ENCODE data around the gene SIX5. TPM values are rescaled to one million over a fixed set of nuclear protein-coding genes. Genes with fewer than 3 reads are reported as not detected.
"Not testable (repeated sequence)": the region's sequence is repeated elsewhere in the genome, so short reads cannot be mapped to it uniquely, and the experiment has no call there.

Gene SIX5
- total RNA-seq, 2 donors from 2014 or later = 0.42 to 0.44 TPM

DNA sequence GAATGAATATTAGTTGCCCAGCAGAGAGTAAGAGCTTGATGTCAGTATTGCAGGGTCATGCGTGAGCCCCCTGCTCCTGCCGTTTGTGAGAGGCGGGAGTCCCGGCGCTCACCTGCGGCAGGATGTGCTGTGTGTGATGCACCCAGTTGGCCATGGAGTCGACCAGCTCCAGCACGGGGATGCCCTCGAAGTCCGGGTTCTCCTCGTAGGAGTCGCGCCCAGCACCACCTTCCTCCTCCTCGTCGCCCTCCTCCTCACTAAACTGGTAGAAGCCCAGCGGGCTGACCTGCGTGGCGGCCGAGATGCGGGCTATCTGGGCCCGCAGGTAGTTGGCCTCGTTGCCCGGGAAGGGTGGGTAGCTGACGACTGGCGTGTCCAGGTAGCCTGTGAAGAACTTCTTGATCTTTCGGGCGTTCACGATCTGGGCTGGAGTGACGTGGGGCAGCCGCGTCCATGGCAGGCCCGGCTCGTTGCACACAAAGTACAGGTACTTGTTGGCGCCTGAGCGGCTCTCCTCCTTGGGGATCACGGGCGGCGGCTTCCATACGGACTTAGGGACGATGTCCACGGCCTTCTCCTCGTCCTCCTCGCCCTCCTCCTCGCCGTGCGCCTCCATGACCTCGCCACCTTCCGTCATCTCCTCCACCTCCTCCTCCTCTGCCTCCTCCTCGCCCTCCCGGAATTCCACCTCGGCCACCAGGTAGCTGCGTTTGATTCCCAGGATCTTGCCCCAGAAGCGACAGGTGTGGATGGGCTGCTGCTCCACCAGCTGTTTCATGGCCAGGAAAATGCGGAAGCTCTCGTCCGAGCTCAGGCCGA lies 35.3 kb upstream of the SIX5 start:
- DNase-seq (no peak), ATAC-seq (no peak)
- H3K36me3 Mint-ChIP-seq (ENCODE audit: low read depth) = no peaks in the 10 kb centered on the region
- H3K27ac Mint-ChIP-seq = no peak overlapping the region
- no peaks in the 10 kb centered on the region for H3K9me3 ChIP-seq (ENCODE audit: control insufficient read depth, low read length, poor library complexity, severe bottlenecking)
- no peak overlapping the region for H3K4me3 Mint-ChIP-seq
- H3K4me1 Mint-ChIP-seq = peaks cover 3% of the 10 kb centered on the region
- peaks cover 16% of the 10 kb centered on the region for H3K27me3 Mint-ChIP-seq

DNA sequence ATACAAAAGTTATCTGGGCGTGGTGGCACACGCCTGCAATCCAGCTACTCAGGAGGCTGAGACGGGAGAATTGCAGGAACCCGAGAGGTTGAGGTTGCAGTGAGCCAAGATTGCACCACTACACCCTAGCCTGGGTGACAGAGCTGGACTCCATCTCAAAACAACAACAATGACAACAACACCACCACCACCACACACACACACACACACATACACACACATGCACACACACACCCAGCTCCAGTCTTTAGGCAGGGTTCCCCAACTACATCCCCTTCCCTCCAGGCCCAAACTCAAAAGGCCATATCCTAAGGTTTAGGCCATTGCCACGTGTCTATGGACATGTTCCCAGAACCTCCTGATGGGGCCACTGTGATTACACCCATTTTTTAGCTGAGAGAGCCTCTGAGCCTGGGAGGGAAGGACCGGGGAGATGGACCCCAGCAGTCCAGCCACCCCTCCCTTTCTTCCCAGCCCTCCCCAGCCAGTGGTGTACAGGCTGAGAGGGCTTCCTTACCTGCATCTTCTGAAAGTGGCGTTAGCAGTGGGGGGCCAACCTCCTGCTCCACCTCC lies 32.6 kb upstream of the SIX5 start:
- DNase-seq (no peak), ATAC-seq (no peak)
- Mint-ChIP-seq H3K36me3 (ENCODE audit: low read depth) (no peaks in the 10 kb centered on the region), H3K4me1 (peaks cover 8% of the 10 kb centered on the region), H3K27me3 (peaks cover 33% of the 10 kb centered on the region), H3K27ac (no peak overlapping the region), H3K4me3 (no peak overlapping the region)
- no peaks in the 10 kb centered on the region for H3K9me3 ChIP-seq (ENCODE audit: control insufficient read depth, low read length, poor library complexity, severe bottlenecking)

DNA sequence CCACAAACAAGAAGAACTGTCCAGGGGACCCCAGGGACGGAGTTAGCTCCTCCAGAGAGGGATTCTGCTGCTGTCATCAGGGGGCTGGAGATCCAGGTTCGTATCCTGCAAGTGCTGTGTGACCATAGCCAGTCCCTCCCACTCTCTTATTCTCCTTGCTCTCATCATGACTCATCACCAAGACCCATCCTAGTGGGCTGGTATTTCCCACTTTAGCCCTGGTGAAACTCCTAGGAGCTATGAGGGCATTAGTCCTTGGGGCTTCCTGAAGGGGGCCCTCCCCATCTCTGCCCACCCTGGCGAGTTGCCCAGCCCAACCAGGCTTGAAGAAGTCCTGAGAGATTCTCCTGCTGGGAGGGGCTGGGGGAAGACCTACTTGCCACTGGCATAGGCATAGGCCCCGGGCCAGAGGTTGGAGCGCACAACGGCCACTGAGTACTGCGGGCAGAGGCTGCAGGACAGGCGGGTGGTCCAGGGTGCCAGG lies 31.1 kb upstream of the SIX5 start:
- no peak for ATAC-seq
- Mint-ChIP-seq H3K27ac (no peak overlapping the region), H3K27me3 (peaks cover 34% of the 10 kb centered on the region), H3K4me3 (no peak overlapping the region), H3K4me1 (peaks cover 5% of the 10 kb centered on the region), H3K36me3 (ENCODE audit: low read depth) (no peaks in the 10 kb centered on the region)
- H3K9me3 ChIP-seq (ENCODE audit: control insufficient read depth, low read length, poor library complexity, severe bottlenecking) = no peaks in the 10 kb centered on the region
- DNase-seq = no peak

DNA sequence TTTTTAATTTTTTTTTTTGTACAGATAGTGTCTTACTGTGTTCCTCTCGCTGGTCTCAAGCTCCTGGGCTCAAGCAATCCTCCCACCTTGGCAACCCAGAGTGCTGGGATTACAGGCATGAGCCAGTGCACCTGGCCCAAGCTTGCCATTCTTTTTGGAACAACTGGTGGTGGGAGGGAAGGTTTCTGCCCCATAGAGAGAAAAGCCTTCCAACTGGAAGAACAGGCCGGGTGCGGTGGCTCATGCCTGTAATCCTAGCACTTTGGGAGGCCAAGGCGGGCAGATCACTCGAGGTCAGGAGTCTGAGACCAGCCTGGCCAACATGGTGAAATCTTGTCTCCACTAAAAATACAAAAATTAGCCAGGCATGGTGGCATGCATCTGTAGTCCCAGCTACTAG lies 30.5 kb upstream of the SIX5 start:
- not testable (repeated sequence) for DNase-seq; ATAC-seq; H3K4me1 Mint-ChIP-seq; H3K4me3 Mint-ChIP-seq; H3K36me3 Mint-ChIP-seq (ENCODE audit: low read depth); H3K27ac Mint-ChIP-seq; H3K9me3 ChIP-seq (ENCODE audit: control insufficient read depth, low read length, poor library complexity, severe bottlenecking)
- peaks cover 40% of the 10 kb centered on the region for H3K27me3 Mint-ChIP-seq

DNA sequence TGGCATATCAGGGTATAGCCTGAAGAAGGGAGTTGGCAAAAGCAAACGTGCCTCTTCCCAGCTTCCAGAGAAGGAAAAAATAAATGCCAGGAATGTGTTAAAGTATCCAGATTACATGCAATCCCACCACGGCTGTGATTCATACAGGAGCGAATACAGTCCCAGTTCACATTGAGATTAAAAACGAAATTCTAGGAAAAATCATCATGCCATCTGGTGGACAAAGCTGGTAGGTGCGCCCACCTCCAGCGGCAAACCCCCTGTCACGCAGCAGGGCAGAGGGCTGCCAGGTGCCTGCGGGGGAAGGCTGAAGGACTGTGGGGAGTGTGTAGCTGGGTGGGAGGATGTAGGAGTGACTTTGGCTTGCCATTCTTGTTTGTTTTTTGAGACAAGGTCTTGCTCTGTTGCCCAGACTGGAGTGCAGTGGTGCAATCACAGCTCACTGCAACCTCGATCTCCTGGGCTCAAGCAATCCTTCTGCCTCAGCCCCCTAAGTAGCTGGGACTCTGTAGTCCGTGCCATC lies 30.0 kb upstream of the SIX5 start:
- peaks cover 42% of the 10 kb centered on the region for H3K27me3 Mint-ChIP-seq
- no peak overlapping the region for H3K4me3 Mint-ChIP-seq
- H3K36me3 Mint-ChIP-seq (ENCODE audit: low read depth) = no peaks in the 10 kb centered on the region
- no peaks in the 10 kb centered on the region for H3K9me3 ChIP-seq (ENCODE audit: control insufficient read depth, low read length, poor library complexity, severe bottlenecking)
- peak; percentile 42 to 54 (median 45) for DNase-seq
- peaks cover 11% of the 10 kb centered on the region for H3K4me1 Mint-ChIP-seq
- ATAC-seq = peak; percentile 96
- no peak overlapping the region for H3K27ac Mint-ChIP-seq

DNA sequence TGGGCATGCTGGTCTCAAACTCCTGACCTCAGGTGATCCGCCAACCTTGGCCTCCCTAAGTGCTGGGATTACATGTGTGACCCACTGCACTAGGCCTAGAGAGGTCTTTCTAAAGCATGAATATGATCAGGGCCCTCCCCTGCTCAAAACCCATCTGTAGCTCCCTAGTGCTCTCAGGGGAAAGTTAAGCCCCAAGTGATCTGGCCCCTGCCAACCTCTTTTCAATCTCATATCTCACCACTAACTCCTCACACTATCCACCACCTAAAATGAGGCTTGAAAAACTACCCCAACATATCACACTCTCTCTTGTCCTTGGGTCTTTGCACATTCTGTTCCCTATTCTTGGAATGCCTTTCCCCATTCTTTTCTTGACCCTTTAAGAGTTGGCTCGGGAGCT lies 25.6 kb upstream of the SIX5 start:
- ATAC-seq (no peak), DNase-seq (no peak)
- no peaks in the 10 kb centered on the region for H3K9me3 ChIP-seq (ENCODE audit: control insufficient read depth, low read length, poor library complexity, severe bottlenecking)
- Mint-ChIP-seq H3K4me3 (peak overlapping the region; percentile 74), H3K27me3 (peaks cover 26% of the 10 kb centered on the region), H3K4me1 (peaks cover 42% of the 10 kb centered on the region), H3K36me3 (ENCODE audit: low read depth) (no peaks in the 10 kb centered on the region), H3K27ac (no peak overlapping the region)

DNA sequence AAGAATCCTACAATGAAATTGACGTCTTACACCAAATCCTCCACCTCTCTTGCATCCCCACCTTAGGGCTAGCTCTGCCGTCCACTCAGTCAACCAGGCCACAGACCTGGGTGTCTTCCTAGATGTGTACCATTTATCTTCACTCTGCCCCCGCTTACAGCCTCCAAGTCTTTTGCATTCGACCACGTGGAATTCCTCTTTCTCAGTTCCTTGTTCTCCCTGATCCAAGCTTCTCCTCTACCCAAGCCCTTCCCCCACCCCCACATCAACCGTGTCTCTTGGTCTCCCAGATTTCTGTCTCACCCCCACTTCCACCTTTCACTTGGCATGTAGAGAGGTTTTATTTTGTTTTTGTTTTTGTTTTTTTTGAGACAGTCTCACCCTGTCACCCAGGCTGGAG lies 24.8 kb upstream of the SIX5 start:
- Mint-ChIP-seq H3K27ac (peak overlapping the region; percentile 90), H3K27me3 (peaks cover 21% of the 10 kb centered on the region), H3K4me3 (peak overlapping the region; percentile 85), H3K36me3 (ENCODE audit: low read depth) (peaks cover 3% of the 10 kb centered on the region), H3K4me1 (peaks cover 42% of the 10 kb centered on the region)
- no peaks in the 10 kb centered on the region for H3K9me3 ChIP-seq (ENCODE audit: control insufficient read depth, low read length, poor library complexity, severe bottlenecking)
- ATAC-seq (no peak), DNase-seq (no peak)

DNA sequence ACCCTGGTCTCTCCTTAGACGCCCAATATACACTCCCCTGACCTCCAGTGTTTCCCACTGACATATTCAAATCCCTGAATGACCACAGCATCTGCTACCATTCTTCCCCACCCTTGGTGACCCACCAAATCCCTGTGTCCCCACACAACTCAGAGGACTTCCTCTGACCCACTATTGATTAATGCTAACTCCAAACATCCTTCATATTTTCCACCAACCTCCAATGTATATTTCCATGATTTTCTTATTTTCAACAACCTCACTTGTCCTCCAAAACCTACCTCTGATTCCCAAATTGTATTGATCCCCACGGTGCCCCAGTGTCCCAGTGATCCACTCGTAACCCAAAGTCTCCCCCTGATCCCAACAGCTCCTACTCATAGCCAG lies 24.1 kb upstream of the SIX5 start:
- Mint-ChIP-seq H3K4me1 (peaks cover 44% of the 10 kb centered on the region), H3K27me3 (peaks cover 18% of the 10 kb centered on the region), H3K36me3 (ENCODE audit: low read depth) (peaks cover 4% of the 10 kb centered on the region), H3K27ac (peak overlapping the region; percentile 90), H3K4me3 (peak overlapping the region; percentile 85)
- DNase-seq = no peak
- no peaks in the 10 kb centered on the region for H3K9me3 ChIP-seq (ENCODE audit: control insufficient read depth, low read length, poor library complexity, severe bottlenecking)
- no peak for ATAC-seq

DNA sequence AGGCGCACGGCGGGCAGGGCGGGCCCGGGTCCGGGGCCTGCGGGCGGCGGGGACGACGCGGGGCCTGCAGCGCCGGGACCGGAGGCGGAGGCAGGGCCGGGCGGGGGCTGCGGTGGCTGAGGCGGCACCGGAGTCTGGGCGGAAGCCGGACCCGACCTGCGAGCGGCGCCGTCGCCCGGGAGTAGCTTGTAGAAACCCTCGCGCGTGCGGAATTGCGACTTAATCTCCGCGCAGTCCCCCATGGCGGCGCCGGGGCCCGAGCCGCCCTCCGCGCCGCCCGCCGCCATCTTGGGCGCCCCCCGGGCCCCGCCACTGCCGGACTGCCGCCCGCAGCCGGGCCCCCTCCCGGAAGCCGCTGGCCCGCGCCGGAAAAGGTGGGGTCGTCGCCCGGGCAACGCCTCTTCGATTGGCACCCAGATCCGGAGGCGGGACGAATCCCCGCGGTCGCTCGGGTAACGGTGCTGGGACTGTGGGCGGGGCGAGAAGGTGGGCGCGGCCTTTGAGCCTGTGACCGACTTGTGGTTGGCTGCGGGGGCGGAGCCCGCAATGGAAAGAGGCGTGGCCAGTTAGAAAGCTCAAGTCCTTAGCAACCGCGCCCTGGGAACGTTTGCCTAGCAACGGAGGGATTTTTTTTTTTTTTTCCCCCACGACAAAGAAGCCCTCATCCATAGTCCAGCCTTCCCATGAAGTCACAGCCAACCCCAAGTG lies 23.6 kb upstream of the SIX5 start, which contains the start of gene DMWD:
DMWD (minus strand) TSS at position 376 of the 708 bp plus-strand sequence; CDS start at position 287, 89 bp downstream.
- Mint-ChIP-seq H3K27ac (peak within 1 kb of the TSS; percentile 91), H3K27me3 (peaks cover 19% of the 10 kb centered on the region), H3K4me3 (peak within 1 kb of the TSS; percentile 97), H3K36me3 (ENCODE audit: low read depth) (peaks cover 5% of the 10 kb centered on the region), H3K4me1 (peaks cover 46% of the 10 kb centered on the region)
- H3K9me3 ChIP-seq (ENCODE audit: control insufficient read depth, low read length, poor library complexity, severe bottlenecking) = no peaks in the 10 kb centered on the region
- ATAC-seq (peak; percentile 96), DNase-seq (peak; percentile 99)

DNA sequence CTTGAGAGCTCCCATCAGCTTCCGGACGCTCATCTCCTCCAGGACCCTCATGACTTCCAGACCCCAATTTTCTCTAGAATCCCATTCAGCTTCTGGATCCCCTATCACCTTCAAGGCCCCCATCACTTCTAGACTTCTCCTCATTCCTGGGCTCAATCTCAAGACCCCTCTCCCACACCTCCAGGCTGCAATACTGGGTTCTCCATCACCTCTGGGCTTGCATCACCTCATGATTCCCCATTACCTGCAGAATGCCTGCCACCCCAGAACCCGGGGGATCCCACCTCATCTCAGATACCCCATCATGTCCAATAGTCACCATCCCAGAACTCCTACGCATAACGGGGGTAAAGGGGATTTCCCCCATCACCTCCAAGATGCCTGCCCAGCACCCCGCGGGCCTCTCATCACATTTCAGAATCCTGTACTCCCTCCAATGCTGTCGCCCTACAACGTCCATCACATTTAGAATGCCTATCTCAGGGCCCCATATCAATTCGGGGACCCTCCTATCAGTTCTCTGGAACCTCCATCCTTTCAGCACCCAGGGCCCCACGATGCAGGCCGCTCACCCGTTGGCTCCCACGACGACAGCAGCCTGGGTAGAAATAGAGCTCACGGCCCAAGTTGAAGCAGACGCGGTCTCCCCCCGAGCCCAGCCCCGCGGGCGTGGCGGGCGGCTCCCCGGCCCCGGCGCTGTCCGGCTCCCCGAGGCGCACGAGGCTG lies 22.9 kb upstream of the SIX5 start:
- Mint-ChIP-seq H3K36me3 (ENCODE audit: low read depth) (peaks cover 5% of the 10 kb centered on the region), H3K27me3 (peaks cover 22% of the 10 kb centered on the region), H3K27ac (peak overlapping the region; percentile 91), H3K4me1 (peaks cover 46% of the 10 kb centered on the region), H3K4me3 (peak overlapping the region; percentile 97)
- ATAC-seq = no peak
- no peaks in the 10 kb centered on the region for H3K9me3 ChIP-seq (ENCODE audit: control insufficient read depth, low read length, poor library complexity, severe bottlenecking)
- no peak for DNase-seq

DNA sequence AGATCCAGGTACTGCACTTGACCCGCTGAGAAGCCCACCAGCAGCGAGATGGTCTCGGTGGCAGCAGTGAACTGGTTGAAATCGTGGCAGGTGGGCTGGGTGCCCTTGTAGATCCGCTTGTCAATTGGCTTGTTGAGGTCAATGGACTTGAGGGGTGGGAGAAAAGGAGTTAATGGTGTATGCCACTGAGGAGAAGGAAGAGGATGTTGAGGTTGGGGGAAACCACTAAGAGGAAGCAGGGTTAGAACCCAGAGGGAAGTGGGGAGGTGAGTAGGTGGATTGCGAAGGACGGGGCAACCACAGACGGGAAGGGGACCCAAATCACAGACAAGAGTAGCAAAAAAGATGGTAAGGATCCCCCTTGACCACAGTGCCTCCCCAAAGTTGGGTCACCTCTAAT lies 21.9 kb upstream of the SIX5 start:
- H3K4me3 Mint-ChIP-seq = peak overlapping the region; percentile 97
- H3K27ac Mint-ChIP-seq = peak overlapping the region; percentile 91
- peak; percentile 31 for ATAC-seq
- H3K27me3 Mint-ChIP-seq = peaks cover 22% of the 10 kb centered on the region
- no peak for DNase-seq
- peaks cover 5% of the 10 kb centered on the region for H3K36me3 Mint-ChIP-seq (ENCODE audit: low read depth)
- no peaks in the 10 kb centered on the region for H3K9me3 ChIP-seq (ENCODE audit: control insufficient read depth, low read length, poor library complexity, severe bottlenecking)
- H3K4me1 Mint-ChIP-seq = peaks cover 46% of the 10 kb centered on the region

DNA sequence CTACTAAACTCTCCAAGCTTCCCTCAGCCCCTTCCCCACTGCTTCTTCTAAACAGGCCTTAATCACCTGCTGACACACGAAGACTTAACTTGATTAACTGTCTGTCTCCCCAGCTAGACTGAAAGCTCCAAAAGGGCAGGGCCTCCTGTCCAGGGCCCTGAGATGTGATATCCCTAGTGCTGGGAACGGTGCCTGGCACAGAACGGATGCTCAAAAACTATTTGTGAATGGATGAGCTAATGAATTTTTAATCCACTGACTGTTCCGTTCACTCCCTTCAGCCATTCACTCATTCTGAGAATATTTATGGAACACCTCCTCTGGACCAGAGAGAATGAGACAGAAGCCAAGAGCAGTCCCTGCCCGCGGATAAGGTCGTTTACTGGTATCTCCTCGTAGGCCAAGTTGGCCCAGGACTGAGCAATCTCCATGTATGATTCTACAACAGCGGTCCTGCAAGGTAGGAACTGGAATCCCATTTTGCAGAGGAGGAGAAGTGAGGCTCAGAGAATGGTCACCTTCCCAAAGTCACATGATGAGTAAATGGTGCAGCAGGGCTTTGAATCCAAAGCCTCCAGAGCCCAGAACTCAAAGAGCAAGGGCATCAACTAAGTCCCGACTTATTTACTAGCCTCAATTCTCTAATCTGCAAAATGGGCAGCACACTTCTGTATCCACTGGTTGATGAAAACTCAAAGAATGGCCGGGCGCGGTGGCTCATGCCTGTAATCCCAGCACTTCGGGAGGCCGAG lies 20.2 kb upstream of the SIX5 start:
- no peak for ATAC-seq
- peaks cover 12% of the 10 kb centered on the region for H3K27me3 Mint-ChIP-seq
- no peak for DNase-seq
- peaks cover 42% of the 10 kb centered on the region for H3K4me1 Mint-ChIP-seq
- H3K4me3 Mint-ChIP-seq = no peak overlapping the region
- no peak overlapping the region for H3K27ac Mint-ChIP-seq
- H3K36me3 Mint-ChIP-seq (ENCODE audit: low read depth) = peaks cover 5% of the 10 kb centered on the region
- H3K9me3 ChIP-seq (ENCODE audit: control insufficient read depth, low read length, poor library complexity, severe bottlenecking) = no peaks in the 10 kb centered on the region

Measured in T-helper 17 cell (primary cell).